DMS53 treated with DMSO at 0.1 percent for 48 hours (cell line): ENCODE results near the gene DCLK1.
A peak's percentile ranks its signal among the peaks of the same experiment; 100 is the strongest.

Experiments
- DNase-seq: peaks from one replicate; lab custom pipeline; 2025; ENCODE audit not compliant: unreplicated experiment; lab: John Stamatoyannopoulos, UW

The DCLK1 gene

GRCh38 chr13:35874704-35875103, 256.5 kb downstream of the DCLK1 start:
- no peak for DNase-seq

- DNase-seq = no peak
Measured at GRCh38 chr13:35872369-35872768, 258.8 kb downstream of the DCLK1 start.

GRCh38 chr13:35871561-35871960, 259.6 kb downstream of the DCLK1 start:
- no peak for DNase-seq

GRCh38 chr13:35866801-35867200, 264.4 kb downstream of the DCLK1 start:
- DNase-seq = no peak

GRCh38 chr13:35865341-35866240, 265.6 kb downstream of the DCLK1 start:
- DNase-seq = no peak

GRCh38 chr13:35860661-35861060, 270.5 kb downstream of the DCLK1 start:
- DNase-seq = no peak

- no peak for DNase-seq
Measured at GRCh38 chr13:35859981-35860380, 271.2 kb downstream of the DCLK1 start.

GRCh38 chr13:35858665-35859064, 272.5 kb downstream of the DCLK1 start:
- no peak for DNase-seq

GRCh38 chr13:35857769-35858168, 273.4 kb downstream of the DCLK1 start:
- DNase-seq = peak; percentile 6

- DNase-seq = no peak
Measured at GRCh38 chr13:35856721-35857364, 274.3 kb downstream of the DCLK1 start.

GRCh38 chr13:35856084-35856483, 275.1 kb downstream of the DCLK1 start:
- DNase-seq = no peak

- DNase-seq = no peak
Measured at GRCh38 chr13:35855531-35856019, 275.6 kb downstream of the DCLK1 start.

- no peak for DNase-seq
Measured at GRCh38 chr13:35854286-35854685, 276.9 kb downstream of the DCLK1 start.

- no peak for DNase-seq
Measured at GRCh38 chr13:35851881-35852280, 279.3 kb downstream of the DCLK1 start.

- DNase-seq = no peak
Measured at GRCh38 chr13:35851356-35851755, 279.8 kb downstream of the DCLK1 start.

GRCh38 chr13:35850569-35850968, 280.6 kb downstream of the DCLK1 start:
- no peak for DNase-seq

GRCh38 chr13:35849256-35849644, 281.9 kb downstream of the DCLK1 start:
- DNase-seq = no peak

GRCh38 chr13:35848336-35849255, 282.6 kb downstream of the DCLK1 start:
- DNase-seq = no peak

- DNase-seq = no peak
Measured at GRCh38 chr13:35843272-35843671, 287.9 kb downstream of the DCLK1 start.

- DNase-seq = no peak
Measured at GRCh38 chr13:35841060-35841521, 290.1 kb downstream of the DCLK1 start.

- no peak for DNase-seq
Measured at GRCh38 chr13:35839806-35840205, 291.4 kb downstream of the DCLK1 start.
